WERI-Rb-1 (cell line): ENCODE measurements around the gene ZNF688.

Source experiments
- DNase-seq: peaks from one replicate; pipeline ENCODE4 v3.0.0-alpha.2; 2020
- H3K27ac ChIP-seq: fragments of 250-450 bp; sonication (Bioruptor Pico); 2 replicates; pipeline ENCODE4 v1.5.1; 2020; ENCODE audit warnings: mild to moderate bottlenecking, moderate library complexity
- H3K27me3 ChIP-seq: fragments of 250-450 bp; sonication (Bioruptor Pico); 2 replicates; pipeline ENCODE4 v1.5.1; 2021; ENCODE audit warnings: mild to moderate bottlenecking, low read depth, moderate library complexity; ENCODE audit not compliant: insufficient read depth, severe bottlenecking
- H3K36me3 ChIP-seq: fragments of 250-450 bp; sonication (Bioruptor Pico); 2 replicates; pipeline ENCODE4 v1.5.1; 2020; ENCODE audit warnings: mild to moderate bottlenecking, moderate library complexity
- H3K4me3 ChIP-seq: 2 replicates; pipeline ENCODE4 v1.5.1; 2011; ENCODE audit warnings: low read depth, mild to moderate bottlenecking, control low read depth, low read length
- H3K9me3 ChIP-seq: fragments of 250-450 bp; sonication (Bioruptor Pico); 2 replicates; pipeline ENCODE4 v1.5.1; 2021; ENCODE audit warnings: mild to moderate bottlenecking, moderate library complexity; ENCODE audit not compliant: severe bottlenecking
- TF ChIP-seq, protein P1 (sequence below): IDR thresholded peaks from 2 replicates; pipeline ENCODE4 v1.5.1; 2011; ENCODE audit warnings: low read depth, mild to moderate bottlenecking, control low read depth, inconsistent platforms, low read length

ZNF688 gene

GRCh38 chr16:30588651-30589050 lies 17.1 kb upstream of the ZNF688 start:
- no peak for DNase-seq
- TF ChIP-seq, protein P1, sequence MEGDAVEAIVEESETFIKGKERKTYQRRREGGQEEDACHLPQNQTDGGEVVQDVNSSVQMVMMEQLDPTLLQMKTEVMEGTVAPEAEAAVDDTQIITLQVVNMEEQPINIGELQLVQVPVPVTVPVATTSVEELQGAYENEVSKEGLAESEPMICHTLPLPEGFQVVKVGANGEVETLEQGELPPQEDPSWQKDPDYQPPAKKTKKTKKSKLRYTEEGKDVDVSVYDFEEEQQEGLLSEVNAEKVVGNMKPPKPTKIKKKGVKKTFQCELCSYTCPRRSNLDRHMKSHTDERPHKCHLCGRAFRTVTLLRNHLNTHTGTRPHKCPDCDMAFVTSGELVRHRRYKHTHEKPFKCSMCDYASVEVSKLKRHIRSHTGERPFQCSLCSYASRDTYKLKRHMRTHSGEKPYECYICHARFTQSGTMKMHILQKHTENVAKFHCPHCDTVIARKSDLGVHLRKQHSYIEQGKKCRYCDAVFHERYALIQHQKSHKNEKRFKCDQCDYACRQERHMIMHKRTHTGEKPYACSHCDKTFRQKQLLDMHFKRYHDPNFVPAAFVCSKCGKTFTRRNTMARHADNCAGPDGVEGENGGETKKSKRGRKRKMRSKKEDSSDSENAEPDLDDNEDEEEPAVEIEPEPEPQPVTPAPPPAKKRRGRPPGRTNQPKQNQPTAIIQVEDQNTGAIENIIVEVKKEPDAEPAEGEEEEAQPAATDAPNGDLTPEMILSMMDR: no peak
- Histone ChIP-seq H3K9me3 (no peaks in the 10 kb centered on the region), H3K4me3 (no peak overlapping the region), H3K27ac (no peak overlapping the region), H3K27me3 (no peaks in the 10 kb centered on the region), H3K36me3 (peaks cover 20% of the 10 kb centered on the region)

DNA sequence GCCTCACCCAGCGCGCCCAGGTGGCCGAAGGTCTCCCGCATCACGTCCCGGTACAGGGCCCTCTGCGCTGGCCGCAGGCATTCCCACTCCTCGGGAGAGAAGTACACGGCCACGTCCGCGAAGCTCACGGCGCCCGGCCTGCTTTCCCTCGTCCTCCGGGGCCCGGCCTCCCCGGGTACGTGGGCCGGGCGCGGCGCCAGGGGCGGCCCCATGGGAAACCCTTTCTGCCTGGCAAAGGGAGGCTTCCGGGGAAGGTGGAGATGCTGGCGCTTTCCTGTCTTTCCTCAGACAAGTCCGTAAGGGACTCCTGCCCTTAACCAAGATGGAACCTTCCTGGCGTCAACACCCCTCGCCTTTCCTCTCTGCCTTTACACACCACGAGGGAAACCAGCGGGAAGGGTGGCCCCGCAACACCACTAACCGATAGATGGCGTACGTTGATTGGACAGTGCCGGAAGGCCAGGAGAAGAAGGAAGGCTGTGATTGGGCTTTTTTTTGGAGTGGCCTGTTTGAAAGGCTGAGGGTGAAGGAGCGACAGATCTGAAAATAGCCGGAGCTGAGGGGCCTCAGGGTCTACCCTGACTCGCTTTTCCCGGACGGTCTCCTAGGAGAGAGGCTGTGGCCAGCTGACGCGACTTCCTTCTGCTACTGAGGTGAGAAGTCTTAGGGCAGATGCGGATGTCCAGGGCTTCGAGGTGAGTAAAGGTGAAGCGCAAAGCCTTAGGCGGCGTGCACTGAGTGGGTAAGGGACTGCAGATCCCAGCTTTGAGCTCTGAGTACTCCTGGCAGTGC lies 14.1 kb upstream of the ZNF688 start, which contains the start of gene ZNF785:
Gene ZNF785 (minus strand): TSS at position 298 of the 792 bp plus-strand sequence. CDS start 86 bp downstream, at position 212.
- Histone ChIP-seq H3K4me3 (peak within 1 kb of the TSS; percentile 63), H3K27me3 (no peaks in the 10 kb centered on the region), H3K9me3 (no peaks in the 10 kb centered on the region), H3K36me3 (peaks cover 51% of the 10 kb centered on the region), H3K27ac (peak within 1 kb of the TSS; percentile 96)
- peak; percentile 98 for DNase-seq
- TF ChIP-seq, protein P1: no peak

- H3K9me3 ChIP-seq: no peaks in the 10 kb centered on the region
- DNase-seq: peak; percentile 43
Observed at GRCh38 chr16:30585022-30585399, 13.5 kb upstream of the ZNF688 start.

DNA sequence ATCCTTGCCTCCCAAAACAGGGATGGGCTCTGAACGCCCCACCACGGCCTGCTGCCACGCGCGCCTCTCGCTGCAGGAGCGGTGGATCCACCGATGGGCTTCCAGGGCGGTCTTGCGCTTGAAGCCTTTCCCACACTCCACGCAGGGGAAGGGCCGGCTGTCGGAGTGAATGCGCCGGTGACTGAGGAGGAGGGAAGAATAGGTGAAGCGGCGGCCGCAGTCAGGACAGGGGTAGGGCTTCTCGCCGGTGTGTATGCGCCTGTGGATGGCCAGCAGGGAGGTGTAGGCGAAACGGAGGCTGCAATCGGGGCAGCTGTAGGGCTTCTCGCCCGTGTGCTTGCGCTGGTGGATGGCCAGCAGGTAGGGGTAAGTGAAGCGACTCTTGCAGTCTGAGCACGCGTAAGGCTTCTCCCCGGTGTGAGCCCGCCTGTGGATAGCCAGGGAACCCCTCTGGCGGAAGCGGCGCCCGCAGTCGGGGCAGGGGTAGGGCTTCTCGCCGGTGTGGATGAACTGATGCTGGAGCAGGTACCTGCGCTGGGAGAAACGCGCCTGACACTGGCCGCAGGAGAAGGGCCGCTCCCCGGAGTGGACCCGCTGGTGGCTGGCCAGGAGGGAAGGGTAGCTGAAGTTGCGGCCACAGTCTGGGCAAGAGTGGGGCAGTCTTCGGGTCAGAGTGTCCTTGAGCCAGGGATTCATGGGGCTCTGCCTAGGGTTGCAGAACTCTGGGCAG lies 11.3 kb upstream of the ZNF688 start:
- H3K4me3 ChIP-seq: no peak overlapping the region
- DNase-seq: no peak
- H3K9me3 ChIP-seq: no peaks in the 10 kb centered on the region
- TF ChIP-seq, protein P1: no peak
- H3K36me3 ChIP-seq: peaks cover 69% of the 10 kb centered on the region
- no peaks in the 10 kb centered on the region for H3K27me3 ChIP-seq
- H3K27ac ChIP-seq: no peak overlapping the region

More at GRCh38 chr16:30585022-30585399, 13.5 kb upstream of the ZNF688 start:
- Histone ChIP-seq H3K27ac (peak overlapping the region; percentile 96), H3K36me3 (peaks cover 53% of the 10 kb centered on the region), H3K4me3 (peak overlapping the region; percentile 63), H3K27me3 (no peaks in the 10 kb centered on the region)
- TF ChIP-seq, protein P1: no peak

DNA sequence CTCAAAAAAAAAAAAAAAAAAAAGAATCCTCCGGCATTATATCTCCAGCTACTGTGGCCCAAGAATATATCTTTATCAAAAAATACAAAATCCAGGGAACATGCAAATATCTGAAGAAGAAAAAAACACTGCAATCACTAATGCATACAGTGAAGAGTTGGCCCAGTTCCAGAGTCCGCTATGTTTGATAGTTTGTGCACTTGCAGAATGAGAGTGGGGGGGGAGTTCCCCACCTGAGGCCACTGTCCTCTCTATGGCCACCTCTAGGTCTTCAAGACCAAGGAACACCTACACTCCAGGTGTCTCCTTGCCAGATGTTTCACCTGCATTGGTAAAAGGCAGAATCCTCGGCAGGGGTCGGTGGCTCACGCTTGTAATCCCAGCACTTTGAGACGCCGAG lies 9.9 kb upstream of the ZNF688 start:
- Histone ChIP-seq H3K27ac (no peak overlapping the region), H3K27me3 (no peaks in the 10 kb centered on the region), H3K36me3 (peaks cover 71% of the 10 kb centered on the region), H3K4me3 (no peak overlapping the region), H3K9me3 (no peaks in the 10 kb centered on the region)
- TF ChIP-seq, protein P1: no peak
- no peak for DNase-seq
